NCI-H128 (cell line): ENCODE data around the gene BCL3.

ENCODE experiments used
- DNase-seq: peaks from one replicate; lab custom pipeline; 2025; ENCODE audit not compliant: unreplicated experiment; lab: John Stamatoyannopoulos, UW

BCL3 gene

DNA sequence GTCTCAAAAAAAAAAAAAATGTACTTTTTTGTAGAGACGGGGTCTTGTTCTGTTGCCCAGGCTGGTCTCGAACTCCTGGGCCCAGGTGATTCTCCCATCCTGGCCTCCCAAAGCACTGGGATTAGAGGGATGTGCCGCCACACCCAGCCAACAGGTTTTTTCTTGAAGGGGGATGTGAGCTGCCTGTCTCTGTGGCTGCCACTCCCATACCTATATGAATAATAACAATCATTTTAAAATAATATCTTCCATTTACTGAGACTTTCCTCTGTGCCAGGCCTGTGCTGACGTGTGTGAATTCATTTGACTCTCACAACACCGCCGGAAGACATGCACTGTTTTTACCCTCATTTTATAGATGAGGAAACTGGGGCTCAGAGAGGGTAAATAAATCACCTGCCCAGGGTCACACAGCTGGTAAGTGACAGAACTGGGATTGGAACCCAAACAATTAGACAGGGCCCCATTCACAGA, 7.2 kb upstream of the BCL3 start:
- DNase-seq: no peak

DNA sequence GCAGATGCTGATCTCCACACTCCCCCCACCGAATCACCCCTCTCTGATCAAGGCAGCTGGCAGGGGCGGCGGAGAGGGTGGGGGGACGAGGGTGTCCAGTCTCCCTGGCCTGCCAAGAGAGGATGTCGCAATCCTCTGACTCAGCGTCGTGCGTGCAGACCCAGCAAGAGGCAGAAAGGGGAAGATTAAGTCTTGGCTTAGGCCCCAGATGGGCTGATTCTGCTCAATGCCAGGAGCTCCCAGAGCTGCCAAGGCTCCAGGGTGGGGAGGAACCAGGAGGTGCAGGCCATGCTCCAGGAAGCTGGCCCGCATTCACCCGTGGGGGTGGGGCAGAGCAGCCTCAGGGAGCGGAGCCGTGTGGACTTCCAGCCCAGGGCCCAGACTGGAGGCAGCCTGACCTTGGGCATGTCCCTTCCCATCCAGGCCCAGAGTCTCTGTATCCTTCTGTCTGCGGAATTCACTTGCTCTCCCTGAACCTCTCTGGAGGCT, 6.6 kb upstream of the BCL3 start:
- no peak for DNase-seq

DNA sequence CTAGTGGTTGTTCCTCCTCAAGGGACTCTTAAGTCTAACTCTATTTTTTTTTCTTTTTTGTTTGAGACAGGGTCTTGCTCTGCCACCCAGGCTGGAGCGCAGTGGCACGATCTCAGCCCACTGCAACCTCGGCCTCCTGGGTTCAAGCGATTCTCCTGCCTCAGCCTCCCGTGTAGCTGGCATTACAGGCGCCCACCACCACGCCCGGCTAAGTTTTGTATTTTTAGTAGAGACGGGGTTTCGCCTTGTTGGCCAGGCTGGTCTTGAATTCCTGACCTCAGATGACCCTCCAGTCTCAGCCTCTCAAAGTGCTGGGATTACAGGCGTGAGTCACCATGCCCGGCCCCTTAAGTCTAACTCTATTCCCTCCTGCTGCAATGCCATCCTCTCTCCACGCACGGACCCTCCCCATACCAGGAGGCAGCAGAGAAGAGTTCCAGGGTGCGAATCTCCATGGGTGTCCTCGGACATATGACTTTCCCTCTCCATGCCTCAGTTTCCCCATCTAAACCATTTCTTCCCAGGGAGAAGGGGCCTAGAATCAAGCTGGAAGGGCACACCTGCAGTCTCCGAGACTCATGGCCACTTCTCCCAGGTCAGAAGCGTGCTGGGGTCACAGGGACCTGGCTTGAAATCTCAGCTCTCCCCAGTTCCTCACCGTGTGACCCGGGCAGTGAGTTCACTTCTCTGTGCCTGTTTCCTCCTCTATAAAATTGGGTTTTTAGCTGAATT, 6.0 kb upstream of the BCL3 start:
- no peak for DNase-seq

DNA sequence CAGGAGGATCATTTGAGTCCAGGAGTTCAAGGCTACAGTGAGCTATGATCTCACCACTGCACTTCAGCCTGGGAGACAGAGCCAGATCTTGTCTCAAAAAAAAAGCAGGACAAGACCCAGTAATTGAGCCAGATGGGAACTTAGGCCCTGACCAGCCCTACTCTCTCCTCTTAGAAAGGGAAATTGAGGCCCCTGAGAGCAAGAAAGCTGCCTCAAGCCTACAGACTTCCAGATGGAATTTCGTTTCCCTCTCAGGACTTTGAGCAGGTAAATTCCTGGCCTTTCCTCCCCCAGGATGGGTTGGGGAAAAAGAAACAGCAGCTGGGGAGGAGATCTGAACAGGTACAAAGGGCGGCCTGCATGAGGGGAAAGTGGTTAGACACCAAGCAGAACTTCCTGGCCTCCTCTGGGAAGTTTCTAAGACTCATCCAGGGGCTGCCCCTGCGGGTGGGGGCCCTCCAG, 3.6 kb upstream of the BCL3 start:
- no peak for DNase-seq

DNA sequence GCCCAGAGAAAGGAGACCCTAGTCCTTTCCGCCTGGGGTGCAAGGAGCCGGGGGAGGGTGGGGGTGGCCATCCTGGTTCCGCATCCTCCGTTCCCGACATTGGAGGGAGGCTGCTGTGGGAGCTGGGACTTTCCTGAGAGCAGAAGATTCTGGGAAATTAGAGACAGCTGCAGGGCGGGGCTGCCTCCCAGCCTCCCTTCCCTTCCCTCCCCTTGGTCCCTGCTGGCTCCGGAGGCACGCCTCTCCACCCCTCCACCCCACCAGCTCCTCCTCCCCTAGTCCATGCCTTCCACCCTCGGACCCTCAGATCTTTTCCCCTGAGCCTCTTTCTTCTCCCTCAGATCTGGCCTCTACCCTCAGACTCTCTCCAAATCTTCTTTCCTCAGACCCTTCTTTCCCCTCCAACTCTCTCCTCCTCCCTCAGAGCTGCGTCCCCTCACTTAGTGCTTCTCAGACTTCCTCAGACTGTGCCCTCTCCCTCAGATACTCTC, 3.1 kb upstream of the BCL3 start:
- DNase-seq: no peak

DNA sequence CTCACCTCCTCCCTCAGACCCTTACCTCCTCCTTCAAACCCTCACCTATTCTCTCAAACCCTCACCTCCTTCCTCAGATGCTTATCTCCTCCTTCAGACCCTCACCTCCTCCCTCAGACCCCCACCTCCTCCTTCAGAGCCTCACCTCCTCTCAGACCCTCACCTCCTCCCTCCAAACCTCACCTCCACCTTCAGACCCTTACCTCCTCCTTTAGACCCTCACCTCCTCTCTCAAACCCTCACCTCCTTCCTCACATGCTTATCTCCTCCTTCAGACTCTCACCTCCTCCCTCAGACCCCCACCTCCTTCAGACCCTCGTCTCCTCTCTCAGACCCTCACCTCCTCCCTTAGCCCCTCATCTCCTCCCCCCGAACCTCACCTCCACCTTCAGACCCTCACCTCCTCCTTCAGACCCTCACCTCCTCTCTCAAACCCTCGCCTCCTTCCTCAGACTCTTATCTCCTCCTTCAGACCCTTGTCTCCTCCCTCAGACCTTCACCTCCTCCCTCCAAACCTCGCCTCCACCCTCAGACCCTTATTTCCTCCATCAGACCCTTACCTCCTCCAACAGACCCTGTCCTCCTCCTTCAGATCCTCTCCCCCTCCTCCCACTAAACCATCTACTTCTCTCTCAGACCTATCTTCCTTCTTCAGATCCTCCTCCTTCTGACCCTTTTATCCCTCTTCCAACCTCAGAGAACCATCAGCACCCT, 2.5 kb upstream of the BCL3 start:
- no peak for DNase-seq

DNA sequence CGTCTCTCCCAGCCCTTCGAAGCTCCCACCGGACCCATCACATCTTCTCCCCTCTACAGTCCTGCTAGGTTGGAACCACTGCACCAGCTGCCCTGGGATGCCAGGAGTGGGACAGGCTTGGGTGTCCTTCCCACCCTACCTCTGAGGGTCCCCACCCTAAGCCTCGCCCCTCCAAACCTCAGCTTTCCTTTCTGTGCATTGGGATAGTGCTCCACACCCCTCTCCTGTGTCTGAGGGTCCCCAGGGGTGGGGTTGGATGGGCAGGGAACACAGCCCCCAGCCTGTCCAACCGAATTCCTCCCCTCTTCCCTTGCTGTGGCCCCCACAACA, 1.9 kb upstream of the BCL3 start:
- no peak for DNase-seq

DNA sequence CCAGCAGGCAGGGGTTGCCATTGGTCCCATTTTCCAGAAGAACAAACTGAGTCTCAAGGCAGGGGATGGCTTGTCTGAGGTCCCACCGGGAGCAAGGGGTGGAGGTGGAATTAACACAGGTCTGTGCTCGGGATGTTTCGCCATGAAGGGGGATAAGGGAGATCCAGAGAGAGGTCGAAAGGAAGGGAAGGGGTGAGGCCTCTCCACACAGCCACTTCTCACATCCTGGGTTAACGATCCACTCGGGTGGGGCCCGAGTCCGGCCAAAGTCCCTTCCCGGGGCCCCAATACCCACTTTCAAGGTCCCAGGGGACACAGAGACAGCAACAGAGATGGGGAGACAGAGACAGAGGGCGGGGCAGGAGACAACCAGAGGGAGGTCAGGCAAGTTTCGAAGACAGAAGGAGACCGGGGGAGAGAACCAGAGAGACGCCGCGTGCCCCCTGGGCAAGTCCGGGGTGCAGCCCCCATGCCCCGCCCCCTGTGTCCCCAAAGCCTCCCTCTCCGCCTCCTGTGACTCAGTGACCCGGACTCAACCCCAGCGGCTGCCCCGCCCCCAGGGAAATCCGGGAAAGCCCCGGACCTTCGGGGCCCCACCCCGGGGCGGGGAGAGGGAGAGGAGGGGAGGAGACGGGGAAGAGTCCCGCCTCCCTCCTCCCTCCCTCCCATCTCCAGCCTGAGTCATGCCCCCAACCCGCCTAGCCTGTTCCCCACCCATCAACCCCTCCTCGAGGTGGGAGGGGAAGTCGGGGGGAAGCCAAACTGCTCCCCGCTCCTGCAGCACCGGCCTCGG, 1.4 kb upstream of the BCL3 start:
- DNase-seq: peak; percentile 21

DNA sequence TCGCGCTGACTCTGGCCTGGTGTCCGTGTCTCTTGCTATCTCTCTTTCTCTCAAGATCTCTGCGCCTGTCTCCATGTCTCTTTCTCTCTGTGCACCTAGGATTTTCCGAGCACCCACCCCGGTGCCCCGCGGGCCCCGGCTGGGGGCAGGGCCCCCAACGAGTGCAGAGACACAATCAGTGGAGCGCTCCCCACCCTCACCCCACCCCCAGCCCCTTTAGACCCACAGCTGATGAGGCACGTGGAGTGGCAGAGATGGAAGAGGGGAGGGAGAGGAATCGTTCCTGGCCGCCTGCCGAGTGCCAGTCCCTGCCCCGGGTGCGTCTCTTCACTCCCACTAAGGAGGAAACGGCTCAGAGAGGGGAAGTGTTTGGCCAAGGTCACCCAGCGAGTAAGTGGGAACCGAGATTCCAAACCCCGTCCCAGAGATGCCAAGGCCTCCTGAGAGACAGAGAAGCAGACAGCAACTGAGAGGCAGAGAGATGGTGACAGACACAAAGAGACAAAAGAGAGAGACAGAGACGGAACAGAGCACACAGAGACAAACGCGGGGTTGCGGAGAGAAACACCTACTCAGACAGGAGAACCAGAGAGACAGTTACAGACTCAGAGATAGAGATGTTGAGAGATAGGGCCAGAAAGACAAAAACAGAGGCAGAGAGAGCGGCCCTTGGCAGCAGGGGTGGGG, 626 bp upstream of the BCL3 start:
- DNase-seq: no peak

DNA sequence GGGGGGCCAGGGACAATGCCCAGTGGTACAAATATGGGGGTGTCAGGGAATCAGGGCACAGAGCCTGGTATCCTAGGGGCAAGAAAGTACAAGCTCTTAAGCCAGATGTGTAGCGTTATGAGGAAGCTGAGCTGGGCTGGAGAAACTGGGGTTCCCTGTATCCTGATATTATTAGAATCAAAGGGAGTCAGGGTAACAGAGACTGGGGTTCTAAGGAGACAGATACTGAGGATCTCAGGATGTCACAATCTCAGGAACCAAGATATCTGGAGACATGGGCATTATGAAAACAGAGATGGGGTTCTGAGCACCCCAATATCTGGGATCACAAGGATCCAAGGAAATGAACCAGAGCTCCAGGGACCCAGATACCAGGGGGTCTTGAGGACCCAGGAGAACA, 784 bp downstream of the BCL3 start:
- DNase-seq: no peak

DNA sequence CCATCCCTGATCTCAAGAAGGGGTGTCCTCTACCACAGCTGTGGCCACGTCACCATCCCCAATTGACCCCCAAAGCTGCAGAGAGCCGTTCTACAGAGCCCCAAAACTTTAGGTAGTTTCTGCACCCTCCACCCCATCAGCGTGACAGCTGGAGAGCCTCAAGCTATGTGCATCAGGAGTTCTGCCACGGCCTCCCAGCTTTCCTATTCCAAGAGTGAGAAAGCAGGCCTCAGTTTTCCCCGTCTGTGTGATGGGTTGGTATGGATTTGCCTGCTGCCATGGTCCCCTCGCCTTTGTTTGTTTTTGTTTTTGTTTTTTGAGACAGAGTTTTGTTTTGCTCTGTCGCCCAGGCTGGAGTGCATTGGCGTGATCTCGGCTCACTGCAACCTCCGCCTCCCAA, 1.5 kb downstream of the BCL3 start:
- no peak for DNase-seq

DNA sequence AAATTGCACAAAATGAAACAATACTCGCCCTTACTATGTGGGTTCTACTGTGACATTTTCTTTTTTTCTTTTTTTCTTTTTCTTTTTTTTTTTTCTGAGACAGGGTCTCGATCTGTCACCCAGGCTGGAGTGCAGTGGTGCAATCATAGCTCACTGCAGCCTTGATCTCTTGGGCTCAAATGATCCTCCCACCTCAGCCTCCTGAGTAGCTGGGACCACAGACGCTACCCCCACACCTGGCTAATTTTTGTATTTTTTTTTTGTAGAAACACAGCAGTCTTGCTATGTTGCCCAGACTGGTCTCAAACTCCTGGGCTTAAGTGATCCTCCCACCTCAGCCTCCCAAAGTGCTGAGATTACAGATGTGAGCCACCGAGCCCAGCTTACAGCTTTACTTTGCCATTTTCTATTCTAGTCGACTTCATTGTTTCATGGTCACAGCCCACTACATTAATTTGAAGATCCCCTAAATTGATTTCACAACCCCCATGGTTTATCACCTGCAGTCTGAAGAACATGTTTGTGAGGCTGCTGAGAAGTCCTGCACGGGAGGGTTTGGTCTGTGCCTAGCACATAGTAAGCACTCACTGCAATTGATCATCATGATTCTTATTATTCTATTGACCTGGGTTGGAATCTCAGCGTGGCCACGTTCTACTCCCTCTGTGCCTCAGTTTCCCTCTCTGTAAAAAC, 3.8 kb downstream of the BCL3 start:
- DNase-seq: no peak

DNA sequence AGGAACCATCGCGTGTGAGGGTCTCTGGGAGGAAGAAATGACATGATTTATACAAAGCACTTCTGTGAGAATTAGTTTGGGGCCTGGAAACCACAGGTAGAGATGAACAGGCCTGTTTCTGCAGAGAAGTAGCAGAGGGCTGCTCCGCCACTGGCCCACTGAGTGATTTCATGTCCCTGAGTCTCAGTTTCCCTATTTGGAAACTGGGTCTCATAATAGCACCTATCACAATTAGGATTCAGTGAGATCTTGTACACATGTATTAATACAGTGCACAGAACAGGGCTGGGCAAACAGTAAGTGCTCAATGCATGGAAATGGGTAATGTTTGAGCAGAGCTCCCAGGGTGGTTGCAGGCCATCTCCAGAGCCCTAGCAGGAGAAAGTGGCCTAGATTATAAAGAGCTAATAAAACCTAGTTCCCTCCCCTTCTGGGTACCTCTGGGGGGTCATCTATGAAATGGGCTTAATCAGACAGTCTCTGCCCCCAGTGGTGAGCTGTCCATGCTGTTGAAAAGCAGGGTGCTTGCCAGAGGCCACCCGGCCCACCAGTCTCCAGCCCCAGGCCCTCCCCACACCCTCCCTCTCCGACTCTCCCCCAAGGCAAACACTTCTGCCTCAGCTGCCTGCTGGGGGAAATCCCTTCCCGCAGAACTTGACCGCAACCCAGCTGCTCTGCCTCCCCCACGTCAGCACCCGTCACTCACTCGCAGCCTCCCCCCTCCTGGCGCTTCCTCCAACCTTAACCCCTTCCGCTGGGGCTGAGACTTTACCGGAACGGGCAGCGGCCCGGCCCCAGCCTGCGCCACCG, 4.5 kb downstream of the BCL3 start:
- DNase-seq: peak; percentile 35

DNA sequence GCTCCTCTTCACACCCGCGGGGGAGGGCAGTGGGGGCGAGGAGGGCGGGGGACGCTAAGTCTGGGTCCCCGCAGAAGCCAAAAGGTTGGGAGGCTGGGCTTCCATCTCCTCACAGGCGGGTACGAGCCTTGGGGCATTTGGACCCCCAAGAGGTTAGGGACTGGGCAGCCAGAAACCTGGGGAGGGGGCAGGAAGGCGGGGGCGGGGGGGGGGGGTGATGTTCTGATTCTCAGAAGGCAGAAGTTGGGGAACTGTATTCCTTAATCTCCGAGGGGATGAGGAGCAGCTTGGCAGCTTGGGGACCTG, 5.1 kb downstream of the BCL3 start:
- DNase-seq: no peak

DNA sequence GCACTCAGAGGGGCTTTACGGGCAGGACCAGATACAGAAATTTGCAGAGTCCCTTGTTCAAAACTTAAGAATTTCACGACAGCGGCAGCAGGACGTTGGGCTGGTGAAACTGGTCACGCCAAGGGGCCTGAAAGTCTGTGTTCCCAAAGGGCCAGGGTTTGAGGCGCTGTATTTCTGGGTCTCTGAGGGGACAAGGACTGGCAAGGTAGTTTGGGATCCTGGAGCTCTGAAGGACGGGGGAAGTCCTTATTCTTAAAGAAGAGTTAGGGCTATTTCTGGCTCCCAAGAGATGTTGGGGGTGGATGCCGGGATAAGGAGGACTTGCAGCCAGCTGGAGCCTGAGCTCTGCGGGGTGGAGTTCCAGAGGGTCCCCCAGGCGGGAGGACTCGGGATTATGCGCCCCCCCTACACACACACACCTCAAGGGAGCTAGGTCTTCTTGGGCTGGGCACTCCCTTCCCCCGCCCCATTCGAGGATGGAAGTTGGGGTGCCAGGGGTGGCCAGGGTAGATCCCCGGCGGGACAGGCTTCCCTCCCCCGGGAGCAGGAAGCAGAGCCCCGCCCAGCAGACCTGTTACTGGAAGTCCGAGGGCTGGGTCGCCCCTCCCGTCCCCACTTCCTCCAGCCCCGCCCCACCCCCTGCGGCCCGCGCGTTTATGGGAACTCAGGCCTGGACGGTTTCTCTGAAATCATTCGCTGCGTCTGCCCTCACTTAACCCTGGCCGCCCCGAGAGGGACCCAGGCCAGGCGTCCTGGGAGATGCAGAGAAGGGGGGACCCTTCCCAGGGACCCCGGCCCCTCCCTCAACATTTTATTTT, 5.6 kb downstream of the BCL3 start:
- DNase-seq: no peak

DNA sequence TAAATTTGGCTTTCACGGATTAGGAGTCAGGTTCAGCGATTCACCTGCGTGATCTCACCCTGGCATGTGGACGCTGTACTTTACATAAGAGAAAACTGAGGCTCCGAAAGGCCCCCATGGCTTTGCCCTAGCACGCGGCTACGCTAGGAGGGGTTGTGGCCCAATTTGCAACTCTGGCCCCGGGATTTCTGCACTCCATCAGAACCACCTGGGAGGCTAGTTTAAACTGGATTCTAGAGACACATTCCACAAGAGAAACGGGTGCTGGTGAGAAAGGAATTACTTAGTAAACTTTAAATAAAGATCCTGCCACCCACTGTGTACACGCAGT, 6.2 kb downstream of the BCL3 start:
- DNase-seq: no peak

DNA sequence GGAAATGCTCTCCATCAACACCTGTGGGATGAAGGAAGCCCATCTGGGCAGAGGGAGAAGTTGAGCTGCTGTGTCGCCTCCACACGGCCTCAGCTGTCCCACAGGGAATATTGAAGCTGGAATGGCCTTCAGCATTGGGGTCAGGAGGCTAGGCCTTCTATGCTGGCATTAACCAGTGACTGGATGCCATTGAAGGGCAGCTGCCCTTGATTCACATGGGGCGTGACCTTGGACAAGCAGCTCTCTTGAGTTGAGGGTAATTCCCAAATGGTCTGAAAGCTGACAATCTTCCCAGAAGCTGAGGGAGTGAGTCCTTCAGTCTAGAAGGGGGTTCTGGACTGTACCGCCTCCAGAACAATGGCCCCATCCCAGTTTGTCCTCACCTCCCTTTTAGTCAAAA, 6.7 kb downstream of the BCL3 start:
- DNase-seq: no peak

DNA sequence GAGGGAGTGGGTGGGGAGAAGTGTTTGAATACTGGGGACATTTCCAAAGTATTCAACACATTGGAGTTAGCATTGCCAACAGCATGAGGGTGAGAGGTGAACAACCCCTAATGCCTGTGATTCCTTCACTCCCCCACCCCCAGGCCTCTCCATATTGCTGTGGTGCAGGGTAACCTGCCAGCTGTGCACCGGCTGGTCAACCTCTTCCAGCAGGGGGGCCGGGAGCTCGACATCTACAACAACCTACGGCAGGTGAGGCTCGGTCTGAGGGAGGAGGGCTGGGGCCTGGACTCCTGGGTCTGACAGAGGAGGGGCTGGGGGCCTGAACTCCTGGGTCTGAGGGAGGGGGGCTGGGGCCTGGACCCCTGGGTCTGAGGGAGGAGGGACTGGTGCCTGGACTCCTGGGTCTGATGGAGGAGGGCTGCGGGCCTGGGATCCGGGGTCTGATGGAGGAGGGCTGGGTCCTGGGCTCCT, 7.6 kb downstream of the BCL3 start:
- no peak for DNase-seq
